Globus pallidus (tissue), 1 donor: Measurements from ENCODE around the gene WNK3.
"Not testable (repeated sequence)": the region's sequence is repeated elsewhere in the genome, so short reads cannot be mapped to it uniquely, and the experiment has no call there.

Source experiments
- DNase-seq: peaks from one replicate; pipeline ENCODE4 v3.0.0-alpha.2; 2015; ENCODE audit warnings: low spot score

The WNK3 gene

GRCh38 chrX:54357414-54358377 lies at the start of gene WNK3:
Gene WNK3 (minus strand): TSS chrX:54358046.
- DNase-seq = peak; percentile 77

DNA sequence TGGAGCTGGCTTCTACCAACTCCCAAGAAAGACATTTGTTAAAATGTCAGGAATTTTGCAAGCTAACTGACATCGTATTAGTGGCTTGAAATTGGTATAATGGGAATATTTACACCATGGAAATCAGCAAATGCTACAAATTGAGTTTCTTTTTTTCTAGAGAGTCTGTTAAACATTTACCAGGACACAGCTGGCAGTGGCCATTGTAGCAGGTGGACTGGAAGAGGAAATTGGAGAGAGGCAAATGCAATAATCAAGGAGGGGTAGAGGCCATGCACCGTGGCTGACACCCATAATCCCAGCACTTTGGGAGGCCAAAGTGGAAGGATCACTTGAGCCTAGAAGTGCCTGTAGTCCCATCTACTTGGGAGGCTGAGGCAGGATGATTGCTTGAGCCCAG lies 49.4 kb upstream of the WNK3 start:
- DNase-seq = no peak

GRCh38 chrX:54397113-54397512 lies 39.3 kb upstream of the WNK3 start:
- no peak for DNase-seq

- DNase-seq = no peak
These were observed 28.5 kb upstream of the WNK3 start for GRCh38 chrX:54386314-54386713.

DNA sequence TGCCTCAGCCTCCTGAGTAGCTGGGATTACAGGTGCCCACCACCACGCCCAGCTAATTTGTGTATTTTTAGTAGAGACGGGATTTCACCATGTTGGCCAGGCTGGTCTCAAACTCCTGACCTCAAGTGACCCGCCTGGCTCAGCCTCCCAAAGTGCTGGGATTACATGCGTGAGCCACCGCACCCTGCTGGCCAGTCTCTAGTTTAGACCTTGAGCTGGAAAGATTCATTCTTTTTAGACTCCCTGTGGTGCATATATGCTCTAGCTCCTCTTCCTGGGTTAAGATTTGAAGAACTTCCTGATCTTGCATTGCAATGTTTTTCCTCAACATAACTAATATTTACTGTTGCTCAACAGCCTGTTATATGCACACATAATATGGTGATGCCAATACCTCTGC lies 26.8 kb upstream of the WNK3 start:
- DNase-seq = not testable (repeated sequence)

DNA sequence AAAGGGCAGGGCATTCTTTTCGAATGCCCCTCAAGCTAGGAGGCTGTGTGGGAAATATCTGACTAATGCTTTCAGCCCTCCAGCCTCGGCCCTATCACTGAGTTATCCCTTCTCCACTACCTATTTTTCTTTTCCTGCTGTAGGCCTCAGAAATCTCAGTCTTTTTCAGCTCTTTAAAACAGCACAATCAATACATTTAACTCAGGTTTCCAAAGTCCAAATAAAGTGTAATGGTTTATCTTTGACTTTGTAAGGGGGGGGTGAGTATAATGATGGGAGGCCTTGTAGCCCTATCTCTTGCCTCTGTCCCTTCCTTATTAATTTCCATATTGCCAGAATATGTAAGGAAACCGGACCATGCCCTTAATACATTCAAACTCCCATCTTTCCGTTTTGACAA lies 1.6 kb upstream of the WNK3 start:
- DNase-seq = no peak

DNA sequence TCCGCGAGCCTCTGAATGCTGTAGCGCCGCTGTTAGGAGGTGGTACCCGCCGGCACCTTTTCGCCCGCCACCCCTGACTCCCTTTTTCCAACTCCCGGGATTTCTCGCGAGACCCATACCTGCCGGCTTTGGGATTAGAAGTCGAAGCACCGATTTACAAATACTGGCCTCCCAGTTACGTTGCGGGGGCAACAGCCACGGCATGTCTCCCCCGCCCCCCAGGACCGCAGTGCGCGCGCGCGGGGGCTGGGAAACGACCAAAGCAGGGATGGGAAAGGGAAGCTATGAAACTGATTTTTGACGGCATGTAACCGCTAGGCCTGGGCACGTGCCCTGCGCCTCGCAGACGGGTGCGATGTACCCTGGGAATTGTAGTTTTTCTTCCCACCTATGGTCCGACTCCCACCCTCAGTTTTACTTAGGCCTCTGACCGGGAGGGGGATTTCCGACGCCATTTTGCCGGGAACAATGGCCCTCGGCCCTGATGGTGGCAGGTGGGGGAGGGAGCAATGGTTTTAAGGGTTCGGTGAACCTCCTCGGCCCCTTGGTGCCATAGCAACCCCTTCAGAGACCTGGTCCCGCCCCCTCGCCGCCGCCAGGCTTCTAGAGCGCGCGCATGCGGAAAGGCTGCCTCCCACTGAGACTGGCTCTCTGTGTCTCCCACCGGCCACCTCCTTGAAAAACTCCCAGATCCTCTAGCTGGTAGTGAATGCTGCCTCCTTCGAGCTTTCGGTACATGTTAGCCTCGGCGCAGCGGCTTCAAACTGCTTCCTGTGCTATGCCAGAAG lies 772 bp upstream of the WNK3 start:
- DNase-seq = peak; percentile 76

DNA sequence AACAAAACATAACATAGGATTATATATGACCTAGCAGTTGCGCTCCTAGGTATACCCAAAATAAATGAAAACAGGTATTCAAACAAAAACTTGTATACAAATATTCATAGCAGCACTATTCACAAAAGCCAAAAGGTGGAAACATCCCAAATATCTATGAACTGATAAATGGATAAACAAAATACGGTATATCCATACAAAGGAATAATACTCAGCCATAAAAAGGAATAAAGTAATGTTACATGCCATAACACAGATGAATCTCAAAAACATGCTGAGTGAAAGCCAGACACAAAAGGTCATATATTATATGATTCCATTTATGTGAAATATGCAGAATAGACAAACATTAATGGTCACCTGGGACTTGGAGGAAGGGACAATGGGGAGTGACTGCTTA lies 5.2 kb downstream of the WNK3 start:
- no peak for DNase-seq

DNA sequence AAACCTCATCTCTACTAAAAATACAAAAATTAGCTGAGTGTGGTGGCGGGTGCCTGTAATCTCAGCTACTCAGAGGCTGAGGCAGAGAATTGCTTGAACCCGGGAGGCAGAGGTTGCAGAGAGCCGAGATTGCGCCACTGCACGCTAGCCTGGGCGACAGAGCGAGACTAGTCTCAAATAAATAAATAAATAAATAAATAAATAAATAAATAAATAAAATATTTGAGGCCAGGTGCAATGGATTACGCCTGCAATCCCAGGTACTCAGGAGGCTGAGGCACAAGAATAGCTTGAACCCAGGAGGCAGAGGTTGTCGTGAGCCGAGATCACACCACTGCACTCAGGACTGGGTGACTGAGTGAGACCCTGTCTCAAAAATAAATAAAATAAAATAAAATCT lies 20.5 kb downstream of the WNK3 start:
- DNase-seq = not testable (repeated sequence)

DNA sequence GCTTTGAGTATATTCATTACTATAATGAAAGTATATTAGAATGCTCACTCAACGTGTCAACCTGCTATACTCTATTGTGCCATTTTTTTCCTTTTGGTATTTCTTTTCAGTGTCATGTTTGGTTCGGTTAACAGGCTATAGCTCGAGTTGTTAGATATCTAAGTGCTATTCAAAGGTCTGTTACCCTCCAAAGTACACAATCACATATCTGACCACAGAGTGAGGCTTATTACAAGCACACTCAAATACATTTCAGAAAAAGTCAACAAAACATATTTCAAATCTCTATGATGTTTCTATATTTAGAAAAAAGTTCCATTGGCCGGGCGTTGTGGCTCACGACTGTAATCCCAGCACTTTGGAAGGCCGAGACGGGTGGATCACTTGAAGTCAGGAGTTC lies 32.8 kb downstream of the WNK3 start:
- DNase-seq = no peak

- no peak for DNase-seq
These were observed 37.8 kb downstream of the WNK3 start for GRCh38 chrX:54320067-54320466.

- DNase-seq = no peak
These were observed 51.5 kb downstream of the WNK3 start for GRCh38 chrX:54306379-54306778.

DNA sequence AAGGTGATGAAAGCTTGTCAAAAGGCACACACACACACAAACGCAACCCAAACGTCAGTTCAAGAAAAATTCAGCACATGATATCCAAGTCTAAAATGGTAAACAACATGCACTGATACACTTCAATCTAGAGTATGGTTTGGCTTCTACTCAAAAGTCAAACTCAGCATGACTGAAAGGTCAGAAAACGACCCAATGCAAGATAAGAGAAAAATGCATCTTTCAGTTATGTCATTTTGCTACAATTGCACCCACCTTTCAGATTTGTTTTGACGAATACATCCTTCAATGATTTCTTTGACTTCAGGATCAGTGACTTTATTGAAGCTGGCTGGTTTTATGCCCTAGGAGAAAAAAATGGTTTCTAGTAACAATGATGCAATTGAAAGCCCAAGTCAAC lies 56.3 kb downstream of the WNK3 start:
- DNase-seq = no peak

GRCh38 chrX:54294306-54294705 lies 63.5 kb downstream of the WNK3 start:
- no peak for DNase-seq

- no peak for DNase-seq
These were observed 65.1 kb downstream of the WNK3 start for GRCh38 chrX:54292755-54293154.

GRCh38 chrX:54291758-54292157 lies 66.1 kb downstream of the WNK3 start:
- DNase-seq = no peak

- no peak for DNase-seq
These were observed 68.9 kb downstream of the WNK3 start for GRCh38 chrX:54288968-54289367.

DNA sequence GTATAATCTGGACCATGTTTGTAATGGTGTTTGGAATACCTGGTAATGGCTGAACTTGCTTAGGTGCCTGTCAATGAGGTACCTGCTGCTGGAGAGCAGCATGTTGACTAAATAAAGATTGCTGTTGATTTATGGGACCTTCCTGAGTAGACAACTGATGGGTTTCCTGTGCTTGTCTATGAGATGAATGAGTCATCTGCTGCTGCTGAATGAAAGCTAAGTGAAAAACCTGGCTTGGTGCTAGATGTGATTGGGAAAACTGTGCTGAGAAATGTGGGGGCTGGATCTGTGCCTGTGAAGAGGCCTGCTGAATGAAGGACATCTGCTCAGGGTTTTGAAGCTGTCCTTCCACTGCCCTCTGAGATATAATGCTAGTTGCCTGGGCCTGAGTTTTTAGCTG lies 69.6 kb downstream of the WNK3 start:
- DNase-seq = no peak

DNA sequence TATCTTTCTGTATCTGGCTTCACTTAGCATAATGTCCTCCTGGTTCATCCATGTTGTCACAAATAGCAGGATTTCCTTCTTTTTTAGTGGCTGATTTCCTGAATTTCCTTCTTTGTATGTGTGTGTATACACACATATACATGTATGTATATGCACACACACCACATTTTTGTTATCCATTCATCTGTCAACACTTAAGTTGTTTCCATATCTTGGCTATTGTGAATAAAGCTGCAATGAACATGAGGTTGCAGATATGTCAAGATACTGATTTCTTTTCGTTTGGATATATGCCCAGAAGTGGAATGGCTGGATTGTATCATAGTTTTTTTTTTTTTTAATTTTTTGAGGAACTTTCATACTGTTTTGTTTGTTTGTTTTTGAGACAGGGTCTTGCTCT lies 76.2 kb downstream of the WNK3 start:
- DNase-seq = no peak

DNA sequence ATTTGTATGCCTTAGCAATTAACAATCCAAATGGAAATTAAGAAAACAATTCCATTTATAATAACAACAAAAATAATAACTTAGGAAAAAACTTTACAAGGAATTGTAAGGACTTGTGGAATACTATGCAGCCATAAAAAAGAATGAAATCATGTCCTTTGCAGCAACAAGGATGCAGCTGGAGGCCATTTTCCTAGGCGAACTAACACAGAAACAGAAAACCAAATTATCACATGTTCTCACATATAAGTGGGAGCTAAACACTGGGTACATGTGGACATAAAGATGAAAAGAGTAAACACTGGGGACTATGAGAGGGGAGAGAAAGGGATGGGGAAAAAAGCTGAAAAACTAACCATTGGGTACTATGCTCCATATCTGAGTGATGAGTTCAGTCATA lies 77.4 kb downstream of the WNK3 start:
- DNase-seq = no peak

DNA sequence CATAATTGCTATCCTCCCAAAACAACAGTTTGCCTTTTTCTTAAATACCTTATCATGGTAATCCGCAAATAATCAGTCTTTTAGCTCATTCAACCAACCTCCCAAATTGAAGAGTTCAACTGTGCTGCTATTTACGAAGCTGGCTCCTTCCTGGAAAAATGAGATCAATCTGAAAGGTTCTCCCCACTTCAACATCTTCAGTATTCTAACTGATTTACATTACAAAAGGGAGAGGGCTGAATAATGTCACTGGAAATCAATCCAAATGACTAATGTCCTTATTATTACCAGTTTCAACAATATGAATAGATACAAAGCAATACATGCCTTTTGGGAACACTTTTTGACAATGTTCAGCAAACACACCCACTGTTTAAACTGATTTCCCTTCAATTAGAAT lies 86.2 kb downstream of the WNK3 start:
- DNase-seq = no peak

DNA sequence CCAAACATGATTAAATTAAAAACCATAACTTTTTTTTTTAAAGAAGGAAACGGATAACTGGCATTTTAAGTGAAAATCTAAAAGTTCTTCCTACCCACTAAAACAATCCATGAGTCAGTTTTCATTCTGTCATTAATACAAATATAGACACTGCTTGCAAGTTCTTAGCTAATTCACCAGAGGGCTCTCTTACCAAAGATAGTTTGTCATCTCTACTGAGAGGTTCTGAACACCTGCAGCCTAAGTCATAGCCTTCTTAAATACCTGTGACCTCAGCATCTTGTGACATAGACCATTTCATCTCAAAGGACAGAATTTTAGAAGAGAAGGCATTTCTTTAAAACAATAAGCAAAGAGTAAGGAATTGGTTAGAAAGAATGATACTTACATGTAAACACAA lies 109.5 kb downstream of the WNK3 start:
- DNase-seq = peak; percentile 0

DNA sequence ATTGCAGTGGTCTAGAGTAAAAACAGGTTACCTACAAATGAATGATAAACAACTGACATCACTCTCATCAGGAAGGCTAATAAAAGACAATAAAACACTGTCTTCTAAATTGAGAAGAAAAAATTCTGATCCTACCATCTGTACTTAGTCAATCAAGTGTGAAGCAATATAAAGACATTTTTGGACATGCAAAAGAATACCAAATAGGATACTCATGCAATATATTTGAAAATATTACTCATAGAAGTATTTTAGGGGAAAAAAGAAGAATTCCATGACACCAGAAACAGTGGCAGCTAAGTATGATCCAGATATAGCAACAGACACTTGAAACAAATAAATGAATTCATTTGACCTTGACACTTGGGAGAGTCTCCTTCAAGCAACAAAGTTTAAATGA lies 111.0 kb downstream of the WNK3 start:
- no peak for DNase-seq
